ENCODE results near the gene ACSS1. TPM values are rescaled to one million over a fixed set of nuclear protein-coding genes. Genes with fewer than 3 reads are reported as not detected.

The ACSS1 gene
- total RNA-seq, 1 experiment from 2014 or later = 47.0 TPM

DNA sequence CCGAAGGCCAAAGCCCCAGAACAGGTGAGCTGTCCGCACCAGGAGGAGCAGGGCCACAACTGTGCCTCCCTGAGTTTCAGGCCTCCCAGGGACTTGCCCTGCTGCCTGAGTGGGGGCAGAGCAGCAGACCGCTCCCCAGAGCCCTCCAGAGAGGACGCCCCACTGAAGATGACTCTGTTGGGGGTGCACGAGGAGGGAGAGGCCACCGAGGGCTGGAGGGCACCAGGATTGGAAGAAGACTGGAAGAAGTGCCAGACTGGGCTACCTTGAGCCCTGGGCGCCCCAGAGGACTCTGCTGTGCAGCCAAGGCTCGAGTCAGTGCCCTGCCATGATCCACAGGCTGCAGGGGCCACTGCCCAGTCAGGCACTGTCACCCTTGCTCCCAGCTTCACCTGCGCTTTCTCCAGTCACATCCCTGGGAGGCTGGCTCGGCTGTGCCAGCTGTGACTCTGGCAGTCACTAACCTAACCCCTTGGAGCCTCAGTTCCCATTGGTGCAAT, 97.6 kb downstream of the ACSS1 start:
- no peak for DNase-seq (ENCODE audit: low spot score)

DNA sequence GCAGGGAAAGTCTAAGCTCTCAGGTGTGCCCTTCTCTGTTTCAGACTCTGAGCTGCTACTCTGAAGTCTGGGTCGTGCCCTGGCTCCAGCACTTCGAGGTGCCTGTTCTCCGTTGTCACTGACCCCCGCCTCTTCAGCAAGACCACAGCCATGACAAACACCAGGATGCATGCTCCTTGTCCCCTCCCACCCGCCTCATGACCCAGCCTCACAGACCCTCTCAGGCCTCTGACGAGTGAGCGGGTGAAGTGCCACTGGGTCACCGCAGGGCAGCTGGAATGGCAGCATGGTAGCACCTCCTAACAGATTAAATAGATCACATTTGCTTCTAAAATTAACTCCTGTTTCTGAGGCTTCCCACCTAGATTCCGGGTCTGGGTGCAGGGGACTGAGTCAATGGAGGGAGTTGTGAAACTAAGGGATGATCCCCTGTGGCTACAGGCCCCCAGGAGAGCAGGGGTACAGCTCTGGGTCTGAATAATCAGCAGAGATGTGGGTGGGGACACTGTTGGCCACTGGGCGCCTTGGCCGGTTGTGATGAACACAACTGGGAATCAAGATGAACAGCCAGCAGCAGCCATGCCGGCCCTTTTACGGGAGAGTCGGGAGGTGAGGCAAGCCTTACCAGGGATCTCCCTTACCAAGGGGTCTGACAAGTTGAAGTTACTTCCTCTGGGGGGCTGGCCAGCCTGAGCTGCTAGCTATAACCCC, 98.2 kb downstream of the ACSS1 start:
- no peak for DNase-seq (ENCODE audit: low spot score)

GRCh38 chr20:24958506-24959385, 99.2 kb downstream of the ACSS1 start:
- no peak for DNase-seq (ENCODE audit: low spot score)

GRCh38 chr20:24957326-24958016, 100.5 kb downstream of the ACSS1 start:
- DNase-seq (ENCODE audit: low spot score) = no peak

Small RNAs within 50 kb of the gene (small RNA-seq; reads per million reads assigned to genes)
- gene RNU6-1257P = not detected

Other genes starting within 250 kb of the ACSS1 start
- gene CST7, start 108.9 kb downstream of the ACSS1 start, total RNA-seq (2014; rRNA removed; shearing (Covaris generic)) = not detected in 2 replicates
- 92.6 and 93.8 TPM in 2 replicates for gene APMAP, start 65.4 kb downstream of the ACSS1 start, total RNA-seq (2014; rRNA removed; shearing (Covaris generic))
- not detected in 2 replicates for gene VSX1, start 24.0 kb upstream of the ACSS1 start, total RNA-seq (2014; rRNA removed; shearing (Covaris generic))
- 206 and 211 TPM in 2 replicates for gene ENTPD6, start 137.6 kb upstream of the ACSS1 start, total RNA-seq (2014; rRNA removed; shearing (Covaris generic))
- 629 and 663 TPM in 2 replicates for gene PYGB, start 189.9 kb upstream of the ACSS1 start, total RNA-seq (2014; rRNA removed; shearing (Covaris generic))

Measured in HT-29 (cell line).